Renal cortical epithelial cell (primary cell): Measurements from ENCODE around the gene WNT7A. TPM values are rescaled to one million over a fixed set of nuclear protein-coding genes. Genes with fewer than 3 reads are reported as not detected.
"Not testable (repeated sequence)": the region's sequence is repeated elsewhere in the genome, so short reads cannot be mapped to it uniquely, and the experiment has no call there.

Source experiments
- DNase-seq: peaks from one replicate; pipeline ENCODE4 v3.0.0-alpha.2; 2011; ENCODE audit warnings: low read depth
- total RNA-seq: library from RNA; depleted of rRNA; stranded (reverse); fragments of >200 nt; gene quantifications from 2 replicates; pipeline ENCODE4 v1.2.3, GENCODE V29; 2014

Gene WNT7A
- total RNA-seq, 1 donor from 2014 or later: 23.1 TPM

DNA sequence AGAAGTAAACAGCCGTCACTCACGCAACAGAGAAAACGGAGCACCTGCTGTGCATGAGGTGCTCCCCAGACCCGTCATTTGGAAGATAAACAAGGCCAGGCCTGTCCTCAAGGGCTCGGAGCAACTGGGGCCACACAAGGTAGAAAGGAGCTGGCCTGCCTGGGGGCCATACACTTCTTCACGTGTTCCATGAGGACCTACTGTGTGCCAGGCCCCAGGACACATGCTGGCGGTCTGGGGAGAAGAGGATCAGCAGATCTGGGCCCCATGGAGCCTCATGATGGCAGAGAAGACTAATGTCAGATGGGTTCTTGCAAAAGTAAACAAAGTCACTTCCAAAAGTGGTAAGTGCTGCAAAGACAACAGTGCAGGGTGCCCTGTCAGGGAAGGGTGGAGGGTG, 14.3 kb downstream of the WNT7A start:
- DNase-seq: no peak

DNA sequence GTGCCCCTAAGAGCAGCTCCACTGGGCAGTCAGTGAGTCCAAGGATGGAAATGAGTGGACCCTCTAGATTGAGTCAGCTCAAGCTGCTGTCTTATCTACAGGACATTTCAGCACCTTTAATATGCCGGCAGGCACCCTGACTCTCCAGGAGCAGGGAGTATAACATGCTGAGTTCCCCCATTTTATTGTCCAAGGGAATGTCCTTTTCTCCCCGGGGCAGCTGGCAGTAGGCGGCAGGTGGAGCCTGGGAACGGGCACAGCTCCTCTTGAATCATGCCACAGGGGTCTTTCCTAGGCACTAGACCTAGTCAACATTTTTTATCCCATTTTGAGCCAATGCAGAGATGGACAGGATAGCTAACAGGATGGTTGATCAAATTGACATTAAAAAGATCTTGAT, 14.8 kb downstream of the WNT7A start:
- DNase-seq: no peak

DNA sequence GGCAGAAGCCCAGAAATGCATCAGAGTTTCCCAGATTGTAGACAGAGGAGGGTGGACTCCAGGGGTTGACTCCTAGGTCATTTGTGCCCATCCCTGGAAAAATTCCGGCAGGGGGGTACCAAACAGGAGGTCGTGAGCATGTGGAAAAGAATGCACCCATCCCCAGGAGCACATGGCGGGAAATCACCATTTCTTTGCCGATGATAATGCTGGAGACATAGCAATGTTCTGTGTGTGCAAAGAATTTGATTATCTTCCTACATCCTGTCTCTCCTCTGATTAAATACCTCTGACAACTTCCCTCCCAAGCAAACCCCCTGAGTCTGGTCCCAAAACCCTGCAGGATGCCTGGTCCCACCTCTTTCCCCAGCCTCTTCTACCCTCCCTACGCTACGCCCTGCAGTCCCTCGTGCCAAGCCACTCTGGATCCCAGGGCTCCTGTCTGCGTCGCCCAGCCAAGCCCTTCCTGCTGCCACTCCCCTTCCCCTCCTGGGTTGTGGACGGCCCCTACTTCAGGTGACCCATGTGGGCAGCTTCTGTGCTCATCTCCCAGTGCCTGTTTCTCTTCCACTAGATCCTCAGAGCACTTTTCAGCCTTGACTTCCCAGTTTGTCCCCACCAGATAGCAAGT, 15.8 kb downstream of the WNT7A start:
- no peak for DNase-seq

DNA sequence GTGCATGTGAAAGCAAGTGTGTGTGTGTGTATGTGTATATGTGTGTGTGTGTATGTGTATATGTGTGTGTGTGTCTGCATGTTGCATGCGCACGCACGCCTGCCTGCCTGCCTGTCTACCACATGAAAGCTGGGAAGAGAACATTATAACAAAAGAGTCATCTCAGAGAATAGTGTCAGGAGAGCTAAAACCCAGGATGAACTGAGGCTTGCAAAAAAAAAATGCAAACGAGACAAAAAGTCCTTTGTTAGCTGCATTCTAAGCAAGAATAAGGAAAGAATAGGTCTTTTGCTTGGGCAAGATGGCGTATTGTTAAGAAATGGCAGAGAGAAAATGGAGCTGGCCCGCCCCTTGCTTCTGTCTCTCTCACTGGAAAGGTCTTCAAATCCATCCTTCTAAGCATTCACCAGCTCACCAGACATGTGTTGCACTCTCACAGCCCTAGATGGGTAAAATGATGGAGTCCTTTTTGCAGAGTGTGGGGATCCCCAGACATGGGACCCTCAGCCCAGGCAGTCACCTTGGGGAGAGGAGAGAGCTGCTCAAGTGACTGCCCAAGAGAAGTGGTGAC, 16.4 kb downstream of the WNT7A start:
- DNase-seq: no peak

DNA sequence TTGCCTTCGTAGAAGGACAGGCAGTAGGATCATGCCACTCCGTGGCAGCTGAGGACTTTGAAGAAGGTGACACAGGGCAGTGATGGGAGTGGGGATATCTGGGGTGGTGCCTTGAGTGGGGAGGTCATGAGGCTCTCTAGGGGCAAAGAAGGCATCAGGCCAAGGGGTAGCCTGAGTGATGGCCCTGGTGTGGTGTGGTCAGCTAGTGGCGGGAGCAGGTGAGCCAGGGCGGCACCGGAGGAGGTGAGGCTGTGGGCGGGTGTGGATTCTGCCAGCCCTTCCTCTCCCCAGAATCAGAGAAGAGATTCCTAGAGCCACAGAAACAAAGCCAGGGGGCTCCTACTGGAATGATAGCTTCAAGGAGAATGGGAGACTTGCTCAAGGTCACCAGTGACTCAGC, 18.4 kb downstream of the WNT7A start:
- DNase-seq: no peak

DNA sequence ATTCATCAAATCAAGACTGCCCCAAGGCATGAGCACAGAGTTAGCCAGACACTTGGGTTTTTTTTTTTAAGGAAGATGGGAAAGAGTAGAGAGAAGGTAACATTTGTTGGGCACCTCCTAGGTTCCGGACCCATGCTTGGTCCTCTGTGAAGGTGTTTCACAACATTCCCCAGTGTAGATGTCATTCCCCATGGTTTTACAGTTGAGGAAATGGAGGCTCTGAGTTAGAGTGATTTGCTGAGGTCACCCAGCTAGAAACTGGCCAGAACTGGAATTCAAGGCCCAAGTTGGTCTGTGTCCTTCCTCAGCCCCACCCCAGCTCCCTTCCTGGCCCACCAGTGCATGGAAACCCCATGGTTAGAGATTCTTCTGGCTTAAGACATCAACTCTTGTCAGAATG, 19.9 kb downstream of the WNT7A start:
- peak; percentile 61 for DNase-seq

DNA sequence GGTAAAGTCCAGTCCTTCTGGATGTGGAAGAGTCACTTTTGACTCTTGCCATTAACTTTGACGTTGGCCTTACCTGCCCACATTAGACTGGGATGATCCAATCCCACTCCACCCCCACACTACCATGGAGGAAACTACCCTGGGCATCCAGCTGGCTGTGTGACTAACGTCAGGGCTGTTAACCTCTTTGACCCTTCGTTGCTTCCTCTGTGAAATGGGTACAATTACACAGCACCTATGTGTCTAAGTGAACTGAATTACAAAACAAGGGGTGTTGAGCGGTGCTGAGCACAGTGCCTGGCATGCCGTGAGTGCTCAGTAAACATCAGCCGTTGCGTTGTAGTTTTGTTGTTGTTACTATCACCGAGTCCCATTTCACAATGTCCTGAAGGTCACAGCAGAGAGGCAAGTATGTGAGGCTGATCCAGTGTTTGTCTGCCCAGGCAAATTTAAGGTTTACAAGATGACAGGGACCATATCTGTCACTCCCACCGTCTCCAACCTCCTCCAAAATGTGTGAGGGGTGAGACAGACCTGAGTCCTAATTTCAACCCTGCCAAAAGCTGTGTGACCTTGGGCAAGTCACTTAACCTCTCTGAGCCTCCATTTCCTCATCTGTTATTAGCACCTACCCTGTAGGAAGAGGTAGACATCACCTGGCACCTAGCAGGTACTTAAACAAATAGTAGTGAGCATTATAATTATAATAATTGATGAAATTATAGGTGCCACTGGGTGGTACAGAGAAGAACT, 20.9 kb downstream of the WNT7A start:
- DNase-seq: no peak

DNA sequence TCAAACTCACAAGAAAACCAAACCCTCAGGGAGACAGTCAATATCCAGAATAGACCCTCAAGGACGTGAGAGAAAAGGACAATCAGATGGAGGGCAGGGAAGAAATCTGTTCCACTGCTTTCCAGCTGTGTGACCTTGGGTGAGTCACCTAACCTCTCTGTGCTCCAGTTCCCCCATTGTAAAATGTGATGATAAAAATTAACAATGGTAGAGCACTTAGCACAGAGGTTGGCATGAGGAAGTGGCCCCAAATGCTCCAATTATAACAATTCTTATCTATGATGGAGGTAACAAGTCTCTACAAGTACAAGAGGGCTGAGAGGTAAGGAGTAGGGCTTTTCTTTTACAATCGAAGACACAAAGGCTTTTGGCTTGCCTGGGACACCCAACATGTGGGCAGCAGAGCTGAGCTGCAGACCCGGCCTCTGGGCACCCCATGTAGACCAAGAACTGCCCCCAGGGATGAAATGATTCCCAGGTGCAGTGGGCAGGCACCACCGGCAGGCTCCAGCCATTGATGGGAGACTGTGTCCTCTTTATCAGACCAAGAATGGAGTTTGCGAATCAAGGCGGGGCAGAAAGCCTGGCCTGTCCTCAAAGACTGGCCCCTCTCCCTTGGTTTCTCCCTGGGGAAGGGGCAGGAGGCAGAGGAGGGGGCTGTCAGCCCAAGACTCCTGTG, 22.0 kb downstream of the WNT7A start:
- no peak for DNase-seq

DNA sequence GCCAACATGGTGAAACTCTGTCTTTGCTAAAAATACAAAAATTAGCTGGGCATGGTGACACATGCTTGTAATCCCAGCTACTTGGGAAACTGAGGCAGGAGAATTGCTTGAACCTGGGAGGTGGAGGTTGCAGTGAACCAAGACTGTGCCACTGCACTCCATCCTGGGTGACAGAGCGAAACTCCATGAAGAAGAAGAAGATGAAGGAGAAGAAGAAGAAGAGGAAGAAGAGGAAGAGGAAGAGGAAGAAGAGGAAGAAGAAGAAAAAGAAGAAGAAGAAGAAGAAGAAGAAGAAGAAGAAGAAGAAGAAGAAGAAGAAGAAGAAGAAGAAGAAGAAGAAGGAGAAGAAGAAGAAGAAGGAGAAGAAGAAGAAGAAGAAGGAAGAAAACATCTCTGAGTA, 23.2 kb downstream of the WNT7A start:
- not testable (repeated sequence) for DNase-seq

DNA sequence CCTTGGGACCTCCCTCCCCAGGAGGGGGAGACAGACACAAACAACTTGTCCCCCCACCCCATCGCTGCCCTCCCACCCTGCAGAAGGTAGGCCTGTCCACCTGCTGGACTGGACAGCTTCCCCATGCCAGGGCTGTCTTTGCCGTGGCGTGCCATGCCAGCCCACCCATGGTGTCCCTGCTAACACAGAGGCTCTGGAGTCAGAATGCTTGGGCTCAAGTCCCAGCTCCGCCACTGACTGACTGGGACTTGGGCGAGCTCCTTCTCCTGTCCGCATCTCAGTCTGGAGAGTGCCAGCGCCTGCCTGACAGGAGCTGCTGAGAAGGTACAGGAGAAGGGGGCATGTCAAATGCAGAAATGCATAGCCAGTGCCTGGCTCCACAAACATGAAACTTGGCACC, 23.9 kb downstream of the WNT7A start:
- no peak for DNase-seq

DNA sequence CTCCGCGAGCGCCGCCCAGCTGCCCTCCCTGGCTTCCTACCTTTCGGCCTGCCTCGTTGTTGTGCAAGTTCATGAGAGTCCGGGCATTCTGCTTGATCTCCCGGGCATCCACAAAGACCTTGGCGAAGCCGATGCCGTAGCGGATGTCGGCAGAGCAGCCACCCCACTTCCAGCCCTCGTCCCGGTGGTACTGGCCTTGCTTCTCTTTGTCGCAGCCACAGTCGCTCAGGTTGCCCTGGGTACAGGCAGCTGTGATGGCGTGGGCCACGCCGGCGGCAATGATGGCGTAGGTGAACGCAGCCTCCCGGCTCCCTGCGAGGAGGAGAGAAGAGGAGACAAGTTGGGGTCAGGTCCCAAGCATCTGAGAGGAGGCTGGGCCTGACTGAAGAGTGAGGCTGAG, 25.4 kb downstream of the WNT7A start:
- no peak for DNase-seq

DNA sequence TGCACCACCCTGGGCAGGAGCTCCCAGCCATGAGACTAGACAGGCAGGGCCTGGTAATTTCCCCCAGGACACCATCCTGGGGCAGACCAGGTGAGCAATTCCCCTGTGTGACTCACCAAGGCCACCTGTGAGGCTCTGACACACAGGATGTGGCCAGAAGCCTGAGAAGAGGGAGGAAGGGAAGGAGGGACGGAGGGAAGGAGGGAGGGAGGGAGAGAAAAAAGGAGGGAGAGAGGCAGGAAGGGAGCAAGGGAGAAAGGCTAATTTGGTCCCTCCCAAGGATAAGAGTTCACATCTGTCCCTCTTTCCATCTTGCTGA, 25.9 kb downstream of the WNT7A start:
- DNase-seq: peak; percentile 78

DNA sequence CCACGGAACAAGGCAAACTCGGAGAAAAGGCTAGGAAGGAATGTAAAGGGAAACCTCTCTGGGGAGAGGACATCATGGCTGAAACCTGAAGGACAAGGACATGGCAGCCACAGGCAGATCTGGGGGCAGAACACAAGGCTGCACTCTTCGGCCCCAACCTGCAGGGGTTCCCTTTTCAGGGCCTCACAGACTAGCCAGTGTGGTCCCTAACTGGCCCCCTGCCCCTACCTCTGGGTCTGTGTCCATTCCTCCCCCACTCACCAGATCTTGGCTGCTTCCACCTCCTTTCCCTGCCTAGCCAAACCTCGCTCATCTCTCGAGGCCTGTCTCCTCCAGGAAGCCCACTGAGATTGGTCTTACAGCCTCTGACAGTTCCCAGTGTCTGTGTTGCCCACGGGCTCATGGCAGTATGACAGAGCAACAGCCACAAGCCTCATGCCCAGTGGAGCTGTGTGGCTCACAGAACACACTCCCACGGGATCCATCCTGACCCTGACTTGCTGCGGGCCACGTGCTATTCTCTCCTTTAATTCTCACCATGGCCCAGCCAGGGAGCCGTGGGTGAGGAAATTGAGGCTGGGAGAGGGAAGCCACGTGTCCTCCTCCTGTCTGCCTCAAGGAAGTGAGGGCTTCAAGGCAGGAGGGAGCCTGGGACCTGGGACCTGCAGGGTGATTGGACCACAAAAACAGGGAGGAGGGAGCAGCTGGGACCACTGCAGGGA, 26.5 kb downstream of the WNT7A start:
- no peak for DNase-seq

DNA sequence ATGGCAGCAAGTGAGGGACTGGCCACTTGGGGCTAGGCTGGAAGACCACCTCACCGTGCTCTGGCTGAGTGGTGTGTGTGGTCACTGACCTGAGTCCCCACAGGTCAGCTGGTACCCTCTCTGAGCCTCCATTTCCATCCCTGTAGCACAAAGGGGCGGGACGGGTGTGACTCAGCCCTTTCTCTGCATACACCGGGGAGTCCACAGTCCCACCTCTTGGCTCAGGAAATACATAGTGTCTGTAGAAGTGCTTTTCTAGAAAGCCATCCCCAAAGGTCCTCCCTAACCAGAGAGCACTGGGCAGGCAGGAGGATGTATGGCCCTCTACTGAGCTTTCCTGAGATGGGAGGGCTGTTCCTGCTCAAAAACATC, 27.2 kb downstream of the WNT7A start:
- peak; percentile 36 for DNase-seq

DNA sequence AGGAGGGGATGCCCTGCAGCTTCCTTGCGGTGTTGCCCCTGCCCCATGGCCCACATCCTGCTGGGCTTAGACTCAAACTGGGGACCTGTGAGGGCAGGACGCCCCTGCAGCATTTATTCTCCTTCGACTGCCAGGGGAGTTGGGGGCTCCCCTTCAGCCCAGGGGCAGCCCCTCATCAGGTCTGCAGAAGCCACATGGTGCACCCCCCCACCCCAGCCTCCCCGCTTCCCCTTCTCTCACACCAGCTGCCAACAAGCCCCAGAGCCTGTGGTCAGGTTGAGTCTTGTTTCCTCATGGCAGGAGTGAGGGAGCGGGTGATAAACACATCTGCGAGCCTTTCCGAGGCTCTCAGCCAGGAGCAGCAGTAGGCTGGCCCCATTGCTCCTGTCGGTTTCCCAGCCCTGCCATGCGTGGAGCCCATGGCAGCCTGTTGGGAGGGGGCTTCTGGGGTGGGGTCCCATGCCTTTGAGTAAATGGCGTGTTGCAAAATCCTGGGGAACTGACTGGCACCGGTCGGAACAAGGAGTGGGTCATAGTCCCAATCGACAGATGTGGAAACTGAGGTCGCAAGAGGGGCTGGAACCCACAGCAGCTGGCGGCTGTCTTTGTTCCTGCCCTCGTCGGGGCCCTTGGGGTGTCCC, 27.8 kb downstream of the WNT7A start:
- no peak for DNase-seq

DNA sequence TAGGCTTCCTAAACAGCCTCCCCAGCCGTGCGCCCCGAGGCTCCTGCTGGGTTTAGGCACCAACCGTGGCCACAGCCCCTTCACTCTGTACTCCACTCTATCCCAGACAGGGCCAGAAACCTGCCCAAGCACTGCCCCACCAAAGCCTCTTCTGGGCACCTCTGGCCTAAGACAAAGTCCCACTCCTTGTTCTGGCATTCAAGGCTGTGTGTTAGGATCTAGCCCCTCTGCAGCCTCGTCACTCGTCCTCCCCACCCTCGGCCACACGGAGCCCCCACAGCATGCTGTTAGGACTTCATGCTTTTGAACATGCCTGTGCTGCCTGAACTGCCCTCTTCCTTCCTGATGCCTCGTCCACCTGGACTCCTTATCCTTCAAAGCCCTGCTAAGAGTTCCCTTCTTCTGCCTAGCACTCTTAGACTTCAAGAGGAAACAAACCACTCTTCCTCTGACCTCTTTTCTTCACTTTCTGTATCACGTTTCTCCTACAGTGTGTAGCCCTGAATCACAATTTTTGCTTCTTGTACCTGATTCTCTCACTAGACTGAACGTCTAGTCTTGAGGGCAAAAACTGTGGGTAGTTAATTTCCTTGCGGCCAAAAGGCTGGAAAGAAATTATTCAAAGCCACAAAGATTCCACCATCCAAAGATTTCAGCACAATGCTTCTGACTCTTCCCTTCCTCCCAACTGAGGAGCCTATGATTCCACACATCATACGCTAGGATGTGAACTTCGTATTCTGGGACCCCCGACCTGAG, 28.6 kb downstream of the WNT7A start:
- DNase-seq: no peak

DNA sequence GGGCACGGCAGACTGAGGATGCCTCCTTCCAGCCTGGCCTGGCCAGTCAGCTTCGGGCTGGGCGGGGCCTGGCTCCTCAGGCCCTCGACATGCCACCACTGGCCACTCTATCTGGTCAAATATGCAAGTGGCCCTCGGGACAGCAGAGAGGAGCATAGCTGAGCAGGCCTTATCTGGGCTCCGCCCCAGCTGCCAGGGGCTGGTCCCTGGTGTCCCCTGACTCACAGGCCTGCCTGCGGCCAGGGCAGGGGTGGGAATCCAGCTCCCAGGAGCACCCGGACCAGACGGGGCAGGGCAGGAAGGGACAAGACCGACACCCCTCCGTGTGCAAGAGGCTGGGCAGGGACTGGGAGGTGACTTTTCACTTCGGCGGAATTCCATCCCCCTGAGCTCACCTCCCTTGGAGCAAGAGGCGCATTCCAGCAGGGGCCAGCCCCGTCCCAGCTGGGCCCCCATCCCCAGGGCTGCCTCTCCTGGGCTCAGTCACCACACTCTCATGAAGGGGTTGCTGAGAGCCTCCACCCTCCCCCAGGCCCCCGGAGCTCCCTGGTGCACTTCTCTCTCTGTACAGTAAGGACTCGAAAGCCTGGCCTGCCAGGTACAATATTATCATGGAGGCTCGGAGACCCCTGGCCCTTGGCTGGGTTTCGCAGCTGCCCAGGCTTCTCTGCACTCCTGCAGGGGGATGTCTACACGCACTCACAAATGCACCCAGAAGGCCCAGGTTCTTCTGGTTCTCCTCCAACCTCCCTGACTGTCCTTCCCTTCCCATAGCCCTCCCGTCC, 29.5 kb downstream of the WNT7A start:
- DNase-seq: peak; percentile 76

DNA sequence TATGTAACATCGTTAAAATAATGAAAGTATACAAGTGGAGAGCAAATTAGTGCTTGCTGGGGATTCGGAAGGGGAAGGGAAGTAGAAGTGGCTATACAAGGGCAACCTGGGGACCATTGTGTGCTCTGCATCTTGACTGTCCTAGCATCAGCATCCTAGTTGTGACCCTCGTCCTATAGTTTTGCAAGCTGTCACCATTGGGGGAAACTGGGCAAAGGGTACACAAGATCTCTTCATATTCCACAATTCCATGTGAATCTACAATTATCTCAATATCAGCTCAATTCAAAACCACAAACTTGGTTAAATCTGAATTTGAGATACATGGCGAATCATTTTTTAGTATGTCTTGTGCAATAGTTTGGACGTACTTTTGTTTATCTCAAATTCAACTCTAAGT, 30.9 kb downstream of the WNT7A start:
- DNase-seq: no peak

DNA sequence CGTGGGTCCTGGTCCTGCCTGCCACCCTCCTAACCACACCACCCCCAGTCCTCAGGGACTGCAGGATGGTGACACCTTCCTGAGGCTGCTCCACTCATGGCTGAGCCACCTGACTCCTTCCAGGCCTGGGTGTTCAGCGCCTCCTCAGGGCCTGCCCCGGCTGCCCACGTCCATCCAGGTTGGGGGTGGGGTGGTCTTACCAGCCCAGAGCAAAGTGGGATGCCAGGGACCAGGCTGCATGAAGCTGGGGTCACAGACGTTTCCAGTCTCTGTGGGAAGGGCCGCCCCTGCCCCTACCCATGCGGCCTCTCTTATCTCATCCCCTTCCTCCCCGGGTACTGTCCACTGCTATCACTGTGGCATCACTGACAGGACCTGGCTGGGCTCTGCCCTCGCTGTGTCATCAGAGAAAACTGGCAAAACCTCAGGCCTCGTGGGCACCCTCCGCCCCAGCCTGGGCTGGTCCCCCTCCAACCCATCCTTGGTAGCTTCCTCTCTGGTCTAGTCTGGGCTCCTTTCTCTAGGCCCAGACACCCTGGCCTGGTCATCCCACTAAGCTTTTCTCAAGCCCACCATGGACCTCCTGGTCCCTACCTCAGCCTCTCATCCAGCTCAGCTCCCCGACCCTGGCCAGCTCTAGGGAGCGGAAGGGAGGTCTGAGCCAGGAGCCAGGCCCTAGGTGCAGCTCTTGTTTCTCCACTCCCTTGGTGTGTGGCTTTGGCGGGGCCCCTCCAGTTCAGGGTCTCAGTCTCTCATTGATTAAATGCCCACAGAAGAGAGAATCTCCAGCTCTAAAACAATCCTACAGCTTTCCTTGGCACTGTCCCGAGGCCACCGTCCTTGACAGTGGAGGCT, 32.9 kb downstream of the WNT7A start:
- DNase-seq: no peak
